A673 (cell line): ENCODE measurements around the gene DIPK1A.

Experiments
- CTCF ChIP-seq: fragments of 300-800, 200-600 bp; sonication (generic); conservative IDR thresholded peaks from 2 replicates; pipeline ENCODE4 v1.5.1; 2017; ENCODE audit warnings: low read depth, mild to moderate bottlenecking, antibody characterized with exemption, low read length, moderate library complexity, mixed read lengths
- EZH2 ChIP-seq: fragments of 200-600 bp; sonication (generic); IDR thresholded peaks from 2 replicates; pipeline ENCODE4 v1.6.1; 2017; ENCODE audit warnings: borderline replicate concordance, low read depth, mild to moderate bottlenecking, mixed read lengths, antibody characterized with exemption, low read length; ENCODE audit not compliant: poor library complexity, severe bottlenecking

DNA sequence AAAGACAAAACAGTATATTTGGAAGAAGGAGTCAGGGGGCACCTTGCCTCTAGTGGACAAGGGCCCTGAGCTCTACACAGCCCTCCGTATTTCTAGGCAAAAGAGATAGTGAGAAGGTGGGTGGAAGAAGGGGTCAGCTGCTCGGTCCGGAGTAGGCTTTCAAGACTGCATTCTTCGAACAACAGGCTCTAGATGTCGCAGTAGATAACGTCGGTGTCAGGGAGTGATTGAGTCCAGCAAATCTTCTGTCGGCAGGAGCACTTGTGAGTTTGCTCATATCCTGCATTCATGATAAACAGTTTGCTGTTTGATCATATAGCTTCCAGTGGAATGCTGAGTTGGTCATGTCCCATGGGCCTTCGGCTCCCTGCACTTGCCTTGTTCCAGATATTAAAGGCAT lies 36.8 kb downstream of the DIPK1A start:
- no peak for TF ChIP-seq CTCF
- no peak for TF ChIP-seq EZH2
